HG02981 (cell line): Measurements from ENCODE around the gene SLC26A6.

Experiments used
- ATAC-seq: cut with Tn5 transposase; IDR thresholded peaks from one replicate; pipeline ENCODE4 v1.9.1; 2021; ENCODE audit warnings: mild to moderate bottlenecking, moderate library complexity; ENCODE audit not compliant: unreplicated experiment

Gene SLC26A6

DNA sequence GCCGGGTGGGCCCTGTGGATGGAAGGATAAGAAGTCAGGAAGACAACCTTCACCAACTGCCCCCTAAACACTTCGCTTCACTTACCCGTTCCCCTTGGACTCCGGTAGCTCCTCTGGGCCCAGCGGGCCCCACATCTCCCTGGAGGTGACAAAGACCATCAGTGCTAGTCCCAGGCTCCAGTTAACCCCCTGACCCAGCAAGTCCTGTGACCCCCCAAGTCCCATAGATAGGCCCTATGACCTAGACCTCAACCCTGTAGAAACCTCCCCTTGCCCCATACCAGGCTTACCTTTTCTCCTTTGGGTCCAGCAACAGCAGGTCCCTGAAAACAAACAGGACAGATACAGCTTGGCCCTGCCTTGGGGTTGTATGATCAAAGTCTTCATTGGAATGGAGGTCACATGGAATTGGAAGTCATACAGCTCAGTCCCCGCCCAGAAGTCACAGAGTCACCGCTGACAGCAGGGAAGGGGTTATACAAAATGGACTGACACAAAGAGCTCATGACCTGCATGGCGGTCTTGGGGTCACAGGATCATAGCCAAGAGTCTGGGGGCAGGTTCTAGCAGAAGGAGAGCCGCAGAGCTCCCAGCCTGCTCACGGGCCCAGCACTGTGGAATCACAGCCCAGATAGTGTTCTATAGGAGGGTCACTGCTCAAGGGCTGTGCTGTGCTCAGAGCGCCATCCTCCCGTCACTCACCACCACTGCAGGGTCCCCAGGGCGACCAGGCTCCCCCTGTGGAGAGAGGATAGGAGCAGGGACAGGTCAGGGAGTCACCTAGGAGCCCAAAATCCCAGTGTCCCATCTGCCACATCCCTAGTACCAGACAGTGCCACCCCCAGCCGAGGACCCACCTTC, 53.4 kb downstream of the SLC26A6 start:
- ATAC-seq: no peak

DNA sequence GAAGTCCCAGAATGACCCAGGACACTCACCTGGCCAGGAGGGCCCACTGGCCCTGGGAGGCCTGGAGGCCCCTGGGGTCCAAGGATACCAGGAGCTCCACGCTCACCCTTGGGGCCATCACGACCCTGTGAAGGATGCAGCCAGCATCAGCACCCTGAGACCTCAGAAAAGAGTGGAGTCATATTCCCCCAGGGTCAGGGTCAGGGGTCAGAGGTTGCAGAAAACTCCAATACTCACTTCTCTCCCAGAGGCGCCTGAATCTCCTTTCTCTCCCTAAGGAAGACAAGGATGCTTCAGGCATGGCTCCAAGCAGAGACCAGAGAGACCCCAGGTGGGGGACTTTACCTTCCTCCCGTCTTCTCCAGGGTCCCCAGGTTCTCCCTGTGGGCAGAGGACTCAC, 58.6 kb downstream of the SLC26A6 start:
- ATAC-seq: no peak
